Measurements from ENCODE around the gene NFATC1.

NFATC1 gene

DNA sequence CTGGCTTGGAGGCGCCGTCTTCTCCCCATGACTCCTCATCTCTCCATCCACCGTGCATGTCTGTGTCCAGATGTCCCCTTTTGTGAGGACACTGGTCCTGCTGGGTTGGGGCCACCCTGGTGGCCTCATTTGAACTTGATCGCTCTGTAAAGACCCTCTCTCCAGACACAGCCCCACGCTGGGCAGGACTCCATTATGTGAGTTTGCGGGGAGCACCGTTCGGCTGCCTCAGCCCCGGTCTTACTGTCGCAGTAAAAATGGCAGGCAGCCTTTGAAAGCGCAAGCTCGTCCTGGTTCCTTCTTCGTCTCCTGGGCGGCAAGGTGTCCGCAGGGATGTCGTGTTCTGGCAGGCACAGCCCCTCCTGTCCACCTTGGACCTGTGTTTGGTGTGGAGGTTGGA lies 17.7 kb downstream of the NFATC1 start:
- ATAC-seq (no peak), DNase-seq (no peak)
- H3K27ac Mint-ChIP-seq = no peak overlapping the region
- H3K36me3 Mint-ChIP-seq (ENCODE audit: low read depth) = peaks cover 33% of the 10 kb centered on the region
- H3K27me3 Mint-ChIP-seq = no peaks in the 10 kb centered on the region
- no peak overlapping the region for H3K4me3 Mint-ChIP-seq
- H3K9me3 Mint-ChIP-seq = no peaks in the 10 kb centered on the region
- H3K4me1 Mint-ChIP-seq = peaks cover 7% of the 10 kb centered on the region

GRCh38 chr18:79413901-79414300 lies 18.2 kb downstream of the NFATC1 start:
- DNase-seq (no peak), ATAC-seq (no peak)
- Mint-ChIP-seq H3K4me3 (no peak overlapping the region), H3K4me1 (peaks cover 7% of the 10 kb centered on the region), H3K9me3 (no peaks in the 10 kb centered on the region), H3K36me3 (ENCODE audit: low read depth) (peaks cover 33% of the 10 kb centered on the region), H3K27me3 (no peaks in the 10 kb centered on the region), H3K27ac (no peak overlapping the region)

DNA sequence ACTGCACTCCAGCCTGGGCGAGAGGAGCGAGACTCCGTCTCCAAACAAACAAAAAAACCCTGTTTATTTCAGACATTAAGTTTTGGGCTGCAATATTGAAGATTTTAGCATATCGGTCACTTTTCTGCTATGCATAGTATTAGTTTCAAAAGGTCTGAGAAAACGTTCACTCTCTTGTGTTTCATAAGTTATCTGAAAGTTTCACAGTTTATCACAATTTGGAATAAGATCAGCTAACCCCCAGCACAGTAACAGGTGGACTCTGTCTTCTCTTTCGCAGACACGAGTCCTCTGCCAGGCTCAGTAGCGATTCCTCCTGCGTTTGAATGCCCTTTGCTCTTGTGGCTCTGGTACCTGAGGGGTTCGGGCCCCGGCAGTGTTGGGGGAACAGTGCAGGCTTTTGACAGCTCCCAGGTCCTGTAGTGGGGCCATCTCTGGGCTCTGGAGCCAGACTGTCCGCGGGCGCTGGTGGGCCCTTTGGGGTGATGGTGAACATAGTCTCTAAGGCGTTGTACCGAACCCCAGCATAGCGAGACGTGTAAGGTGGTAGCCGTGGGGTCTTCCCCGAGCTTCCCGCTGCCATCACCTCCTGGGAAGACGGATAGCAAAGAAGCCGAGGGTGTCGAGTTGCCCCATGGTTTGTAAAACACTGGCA lies 20.4 kb downstream of the NFATC1 start:
- DNase-seq (no peak), ATAC-seq (peak; percentile 8)
- Mint-ChIP-seq H3K27ac (no peak overlapping the region), H3K4me3 (no peak overlapping the region), H3K27me3 (no peaks in the 10 kb centered on the region), H3K9me3 (no peaks in the 10 kb centered on the region), H3K36me3 (ENCODE audit: low read depth) (peaks cover 44% of the 10 kb centered on the region), H3K4me1 (peaks cover 15% of the 10 kb centered on the region)

DNA sequence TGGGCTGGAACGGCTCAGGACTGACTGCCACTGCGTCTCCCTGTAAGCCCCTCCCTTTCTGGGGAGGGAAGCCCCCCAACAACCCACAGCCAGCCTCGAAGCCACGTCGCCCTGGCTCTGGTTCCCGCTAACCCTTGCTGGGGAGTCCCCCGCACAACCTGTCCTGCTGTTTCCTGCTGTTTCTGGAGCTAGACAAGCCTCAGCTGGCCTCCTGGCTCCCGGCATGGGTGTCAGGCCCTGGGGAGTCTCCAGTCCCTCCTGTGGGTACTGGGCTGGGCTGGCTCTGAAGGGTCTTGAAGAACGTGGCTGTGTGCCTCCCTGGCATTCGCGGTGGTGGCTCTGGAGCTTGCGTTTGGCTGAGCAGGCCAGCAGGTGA lies 20.9 kb downstream of the NFATC1 start:
- peak; percentile 21 for ATAC-seq
- H3K4me1 Mint-ChIP-seq = peaks cover 15% of the 10 kb centered on the region
- no peaks in the 10 kb centered on the region for H3K27me3 Mint-ChIP-seq
- H3K9me3 Mint-ChIP-seq = no peaks in the 10 kb centered on the region
- H3K4me3 Mint-ChIP-seq = no peak overlapping the region
- no peak overlapping the region for H3K27ac Mint-ChIP-seq
- no peak for DNase-seq
- H3K36me3 Mint-ChIP-seq (ENCODE audit: low read depth) = peaks cover 46% of the 10 kb centered on the region

DNA sequence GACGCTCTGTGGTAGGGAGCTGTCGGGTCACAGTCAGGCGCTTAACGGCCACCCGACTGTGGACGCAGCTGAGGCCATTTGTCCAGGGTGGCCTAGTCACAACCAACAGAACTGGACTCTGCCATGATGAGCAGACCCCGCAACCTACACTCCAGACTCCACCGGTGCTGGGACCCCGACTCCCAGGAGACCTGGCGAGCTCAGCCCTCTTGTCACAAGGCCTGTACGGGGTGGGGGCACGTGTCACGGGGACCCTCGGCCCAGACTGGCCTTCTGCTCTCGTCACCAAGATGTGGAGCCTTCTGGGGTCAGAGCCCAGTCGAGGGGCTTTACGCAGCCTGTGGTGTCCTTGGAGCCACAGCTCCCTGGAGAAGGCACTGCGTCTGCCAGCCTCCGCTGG lies 22.5 kb downstream of the NFATC1 start:
- Mint-ChIP-seq H3K4me1 (peaks cover 20% of the 10 kb centered on the region), H3K27me3 (no peaks in the 10 kb centered on the region), H3K9me3 (no peaks in the 10 kb centered on the region), H3K36me3 (ENCODE audit: low read depth) (peaks cover 43% of the 10 kb centered on the region), H3K27ac (no peak overlapping the region), H3K4me3 (no peak overlapping the region)
- ATAC-seq (no peak), DNase-seq (no peak)

GRCh38 chr18:79418642-79419041 lies 22.9 kb downstream of the NFATC1 start:
- peaks cover 39% of the 10 kb centered on the region for H3K36me3 Mint-ChIP-seq (ENCODE audit: low read depth)
- H3K4me1 Mint-ChIP-seq = peaks cover 19% of the 10 kb centered on the region
- ATAC-seq (no peak), DNase-seq (no peak)
- no peak overlapping the region for H3K4me3 Mint-ChIP-seq
- H3K27me3 Mint-ChIP-seq = no peaks in the 10 kb centered on the region
- no peak overlapping the region for H3K27ac Mint-ChIP-seq
- no peaks in the 10 kb centered on the region for H3K9me3 Mint-ChIP-seq

- Mint-ChIP-seq H3K4me3 (peak overlapping the region; percentile 12), H3K36me3 (ENCODE audit: low read depth) (peaks cover 35% of the 10 kb centered on the region), H3K4me1 (peaks cover 24% of the 10 kb centered on the region), H3K27ac (peak overlapping the region; percentile 55), H3K27me3 (no peaks in the 10 kb centered on the region), H3K9me3 (no peaks in the 10 kb centered on the region)
- ATAC-seq = no peak
- no peak for DNase-seq
Observed at GRCh38 chr18:79420033-79420745, 24.5 kb downstream of the NFATC1 start.

- DNase-seq (no peak), ATAC-seq (no peak)
- Mint-ChIP-seq H3K4me3 (no peak overlapping the region), H3K36me3 (ENCODE audit: low read depth) (peaks cover 35% of the 10 kb centered on the region), H3K27ac (no peak overlapping the region), H3K27me3 (no peaks in the 10 kb centered on the region), H3K4me1 (peaks cover 25% of the 10 kb centered on the region), H3K9me3 (no peaks in the 10 kb centered on the region)
Observed at GRCh38 chr18:79421275-79421857, 25.6 kb downstream of the NFATC1 start.

GRCh38 chr18:79422022-79422782 lies 26.5 kb downstream of the NFATC1 start:
- H3K4me3 Mint-ChIP-seq = no peak overlapping the region
- peaks cover 25% of the 10 kb centered on the region for H3K4me1 Mint-ChIP-seq
- ATAC-seq (peak; percentile 47), DNase-seq (no peak)
- no peaks in the 10 kb centered on the region for H3K27me3 Mint-ChIP-seq
- H3K27ac Mint-ChIP-seq = peak overlapping the region; percentile 31
- H3K36me3 Mint-ChIP-seq (ENCODE audit: low read depth) = peaks cover 35% of the 10 kb centered on the region
- no peaks in the 10 kb centered on the region for H3K9me3 Mint-ChIP-seq

DNA sequence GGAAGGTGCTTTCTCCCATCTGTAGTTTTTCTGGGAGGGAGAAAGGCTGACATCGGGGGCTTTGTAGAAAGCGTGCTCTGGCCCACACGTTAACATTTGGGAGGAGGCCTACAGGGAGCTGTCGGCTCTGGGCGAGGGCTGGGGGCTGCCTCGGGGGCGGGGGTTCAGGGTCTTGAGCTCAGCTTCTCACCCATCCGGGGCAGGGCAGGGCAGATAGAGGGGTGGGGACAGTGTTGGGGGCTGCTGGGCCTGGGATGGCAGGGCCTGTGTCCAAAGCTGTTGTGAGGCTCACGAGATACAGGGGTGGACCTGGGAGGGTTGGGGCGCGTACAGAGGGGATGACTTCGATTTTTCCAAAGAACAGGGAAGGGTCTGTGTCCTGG lies 27.0 kb downstream of the NFATC1 start:
- peaks cover 35% of the 10 kb centered on the region for H3K36me3 Mint-ChIP-seq (ENCODE audit: low read depth)
- ATAC-seq = no peak
- H3K4me3 Mint-ChIP-seq = no peak overlapping the region
- peaks cover 25% of the 10 kb centered on the region for H3K4me1 Mint-ChIP-seq
- no peak overlapping the region for H3K27ac Mint-ChIP-seq
- H3K9me3 Mint-ChIP-seq = no peaks in the 10 kb centered on the region
- H3K27me3 Mint-ChIP-seq = no peaks in the 10 kb centered on the region
- DNase-seq = no peak

DNA sequence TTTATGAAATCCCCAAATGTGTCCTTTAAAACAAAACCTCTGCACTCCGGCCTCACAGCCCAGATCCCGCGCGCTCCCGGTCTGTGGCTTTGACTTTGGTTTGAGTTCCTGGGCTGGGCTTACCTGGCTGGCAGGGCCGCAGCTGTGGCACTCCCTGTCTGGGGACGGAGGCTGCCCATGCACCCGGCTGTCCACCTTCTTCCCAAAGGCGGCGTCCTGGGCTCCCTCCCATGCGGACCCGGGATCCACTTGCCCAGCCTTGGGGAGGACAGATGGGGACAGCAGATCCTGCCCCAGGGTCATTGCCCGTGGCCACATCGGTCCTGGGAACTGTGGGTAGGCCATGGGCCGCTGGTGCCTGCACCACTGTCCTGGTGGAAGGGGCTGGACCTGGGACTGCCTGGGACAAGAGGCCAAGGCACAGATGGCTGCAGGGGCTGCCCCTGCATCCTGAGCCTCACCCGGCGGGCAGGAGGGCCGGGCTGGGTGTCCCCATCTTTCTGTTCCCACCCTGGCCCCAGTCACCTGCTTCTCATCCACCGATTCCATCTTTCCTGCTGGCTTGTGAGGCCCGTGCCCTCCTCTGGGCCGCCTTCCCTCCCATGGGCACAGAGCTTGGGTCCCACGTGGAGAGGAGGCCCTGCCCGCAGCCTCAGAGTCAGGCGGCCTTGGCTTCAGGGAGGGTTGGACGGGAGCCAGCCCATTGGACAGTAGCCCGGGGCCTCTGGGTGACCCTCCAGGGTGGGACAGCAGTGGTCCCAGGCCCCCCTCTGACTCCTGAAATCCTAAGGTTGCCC lies 27.7 kb downstream of the NFATC1 start:
- ATAC-seq (no peak), DNase-seq (no peak)
- Mint-ChIP-seq H3K36me3 (ENCODE audit: low read depth) (peaks cover 35% of the 10 kb centered on the region), H3K27me3 (no peaks in the 10 kb centered on the region), H3K9me3 (no peaks in the 10 kb centered on the region), H3K27ac (no peak overlapping the region), H3K4me1 (peaks cover 25% of the 10 kb centered on the region), H3K4me3 (no peak overlapping the region)

- Mint-ChIP-seq H3K27ac (peak overlapping the region; percentile 70), H3K36me3 (ENCODE audit: low read depth) (peaks cover 35% of the 10 kb centered on the region), H3K4me3 (peak overlapping the region; percentile 5), H3K9me3 (no peaks in the 10 kb centered on the region), H3K4me1 (peaks cover 25% of the 10 kb centered on the region), H3K27me3 (no peaks in the 10 kb centered on the region)
- DNase-seq (no peak), ATAC-seq (no peak)
Observed at GRCh38 chr18:79424008-79424565, 28.4 kb downstream of the NFATC1 start.

DNA sequence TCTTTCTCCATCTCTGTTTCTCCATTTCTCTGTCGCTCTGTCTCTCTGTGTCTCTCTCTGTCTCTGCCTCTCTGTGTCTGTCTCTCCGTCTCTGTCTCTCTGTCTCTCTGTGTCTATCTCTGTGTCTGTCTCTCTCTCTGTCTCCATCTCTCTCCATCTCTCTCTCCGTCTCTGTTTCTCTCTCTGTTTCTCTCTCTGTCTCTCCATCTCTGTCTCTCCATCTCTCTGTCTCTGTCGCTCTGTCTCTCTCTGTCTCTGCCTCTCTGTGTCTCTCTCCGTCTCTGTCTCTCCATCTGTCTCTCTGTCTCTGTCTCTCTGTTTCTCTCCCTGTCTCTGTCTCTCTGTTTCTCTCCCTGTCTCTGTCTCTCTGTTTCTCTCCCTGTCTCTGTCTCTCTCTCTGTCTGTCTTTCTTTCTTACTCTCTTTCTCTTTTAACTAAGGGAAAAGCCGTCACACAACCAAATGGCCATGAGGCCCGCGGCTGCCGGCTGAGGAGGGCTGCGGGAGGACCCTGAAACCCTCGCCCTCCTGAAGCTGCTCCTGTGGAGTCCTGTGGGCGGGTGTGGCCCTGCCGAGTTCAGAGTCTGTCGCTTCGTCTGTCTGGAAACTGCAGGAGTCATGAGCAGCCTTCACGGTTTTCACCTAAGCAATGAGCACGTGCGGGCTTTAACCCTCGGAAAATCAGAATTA lies 29.3 kb downstream of the NFATC1 start:
- H3K36me3 Mint-ChIP-seq (ENCODE audit: low read depth) = peaks cover 36% of the 10 kb centered on the region
- no peak overlapping the region for H3K4me3 Mint-ChIP-seq
- ATAC-seq (no peak), DNase-seq (no peak)
- peaks cover 28% of the 10 kb centered on the region for H3K4me1 Mint-ChIP-seq
- H3K27me3 Mint-ChIP-seq = no peaks in the 10 kb centered on the region
- no peaks in the 10 kb centered on the region for H3K9me3 Mint-ChIP-seq
- peak overlapping the region; percentile 70 for H3K27ac Mint-ChIP-seq
